NCI-H774 (cell line): ENCODE measurements around the gene PDCD2L.
"Not testable (repeated sequence)": the region's sequence is repeated elsewhere in the genome, so short reads cannot be mapped to it uniquely, and the experiment has no call there.

Experiments
- DNase-seq: peaks from one replicate; lab custom pipeline; 2025; lab: John Stamatoyannopoulos, UW

PDCD2L gene

DNA sequence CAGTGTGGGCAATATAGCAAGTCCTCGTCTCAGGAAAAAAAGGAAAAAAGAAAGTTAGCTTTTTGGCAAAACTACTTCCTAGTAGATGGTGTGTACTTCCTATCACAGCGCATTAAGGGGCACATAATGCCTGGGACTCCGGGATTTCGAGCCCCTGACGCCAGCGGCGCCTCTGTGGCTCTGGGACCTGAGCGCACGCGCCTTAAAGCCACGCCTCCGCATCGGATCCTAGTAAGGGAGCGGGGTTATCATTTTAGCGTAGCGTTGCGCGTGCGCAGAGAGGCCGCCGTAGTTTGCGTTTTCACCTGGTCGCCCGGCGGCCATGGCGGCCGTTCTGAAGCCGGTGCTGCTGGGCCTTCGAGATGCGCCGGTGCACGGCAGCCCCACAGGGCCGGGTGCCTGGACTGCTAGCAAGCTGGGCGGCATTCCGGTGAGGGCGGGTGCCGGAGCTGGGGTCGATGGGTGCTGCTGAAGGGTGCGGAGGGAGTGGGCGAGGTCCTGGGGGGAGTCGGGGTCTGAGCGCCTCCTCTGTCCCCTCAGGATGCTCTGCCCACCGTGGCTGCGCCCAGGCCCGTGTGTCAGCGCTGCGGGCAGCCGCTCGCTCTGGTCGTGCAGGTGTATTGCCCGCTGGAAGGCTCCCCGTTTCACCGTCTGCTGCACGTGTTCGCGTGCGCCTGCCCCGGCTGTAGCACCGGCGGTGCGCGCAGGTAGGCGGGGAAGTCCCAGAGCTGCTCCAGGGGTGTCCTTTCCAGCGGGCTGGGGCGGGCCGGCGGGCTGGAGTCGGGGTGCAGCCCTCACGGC lies at the start of gene PDCD2L:
TSS of gene PDCD2L (plus strand) at position 291 of the 801 bp plus-strand sequence. CDS start at position 323, 32 bp downstream.
- DNase-seq: peak; percentile 86

- no peak for DNase-seq
Observed at GRCh38 chr19:34355201-34355600, 49.0 kb upstream of the PDCD2L start.

DNA sequence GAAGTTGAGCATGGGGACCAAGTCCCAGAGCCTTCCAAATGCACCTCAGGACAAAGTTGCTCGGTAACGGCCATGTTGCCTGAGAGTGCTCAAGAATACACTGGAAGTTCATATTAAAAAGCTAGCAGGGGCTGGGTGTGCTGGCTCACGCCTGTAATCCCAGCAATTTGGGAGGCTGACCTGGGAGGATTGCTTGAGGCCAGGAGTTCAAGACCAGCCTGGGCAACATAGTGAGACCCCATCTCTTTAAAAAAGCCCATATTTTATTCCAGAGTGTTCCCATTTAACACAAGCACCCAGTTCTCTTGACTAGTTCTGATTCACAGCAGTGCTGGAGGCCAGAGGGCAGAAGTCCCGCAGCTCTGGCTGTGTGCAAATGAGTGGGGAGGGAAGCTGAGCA lies 47.3 kb upstream of the PDCD2L start:
- DNase-seq: no peak

DNA sequence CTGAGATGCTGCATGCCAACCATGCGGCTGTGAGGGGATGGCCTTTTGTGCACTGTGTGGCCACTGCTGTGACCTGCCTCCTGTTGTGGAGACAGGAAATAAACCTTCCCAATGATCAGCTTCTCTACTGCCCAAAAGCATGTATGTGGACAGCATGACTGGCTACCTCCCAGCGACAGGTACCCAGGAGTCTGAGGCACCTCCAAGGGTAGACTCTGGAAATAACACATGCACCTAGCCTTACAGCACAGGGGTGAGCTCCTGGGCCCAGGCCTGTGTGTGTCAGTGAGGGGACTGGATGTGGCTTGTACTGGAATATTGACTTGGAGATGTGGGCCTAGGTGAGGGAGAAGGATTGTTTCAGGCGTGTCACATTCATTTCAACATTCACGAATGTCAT lies 46.8 kb upstream of the PDCD2L start:
- DNase-seq: no peak

DNA sequence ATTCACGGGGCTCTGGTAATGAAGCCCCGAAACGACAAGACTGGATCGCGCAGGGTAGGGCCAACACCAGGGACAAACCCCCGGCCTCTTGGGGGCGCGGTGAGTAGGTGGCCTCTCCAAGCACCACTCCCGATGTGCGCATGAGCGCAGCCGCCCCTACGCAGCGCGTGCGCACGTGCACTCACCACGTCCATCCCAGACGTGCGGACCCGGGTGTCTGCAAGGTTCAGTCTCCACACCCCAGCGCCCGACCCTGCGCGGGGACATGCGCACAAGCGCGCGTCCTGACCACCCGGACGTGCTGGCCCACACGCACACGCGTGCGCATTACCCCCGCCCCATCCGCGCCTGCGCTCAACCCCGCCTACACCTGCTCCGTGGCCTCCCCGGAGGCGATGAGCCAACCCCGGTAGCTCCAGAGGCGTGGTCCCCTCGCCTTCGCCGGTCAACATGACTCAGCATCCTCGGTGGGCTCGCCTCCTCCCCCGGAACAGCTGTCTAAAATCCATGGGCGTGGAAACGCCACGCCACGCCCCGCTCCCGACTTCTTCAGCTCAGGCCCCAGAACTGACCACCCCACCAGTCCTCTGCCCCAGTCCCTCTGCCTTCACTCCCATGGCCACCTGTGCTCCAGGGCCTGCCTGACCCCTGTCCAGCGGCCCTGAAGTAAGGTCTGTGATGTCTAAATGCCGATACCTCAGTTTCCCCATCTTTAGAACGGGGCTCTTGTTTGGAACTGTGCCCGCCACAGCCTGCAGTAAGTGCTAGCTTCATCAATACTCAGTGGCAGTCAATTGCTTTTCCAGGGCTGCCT lies 44.9 kb upstream of the PDCD2L start:
- peak; percentile 96 for DNase-seq

DNA sequence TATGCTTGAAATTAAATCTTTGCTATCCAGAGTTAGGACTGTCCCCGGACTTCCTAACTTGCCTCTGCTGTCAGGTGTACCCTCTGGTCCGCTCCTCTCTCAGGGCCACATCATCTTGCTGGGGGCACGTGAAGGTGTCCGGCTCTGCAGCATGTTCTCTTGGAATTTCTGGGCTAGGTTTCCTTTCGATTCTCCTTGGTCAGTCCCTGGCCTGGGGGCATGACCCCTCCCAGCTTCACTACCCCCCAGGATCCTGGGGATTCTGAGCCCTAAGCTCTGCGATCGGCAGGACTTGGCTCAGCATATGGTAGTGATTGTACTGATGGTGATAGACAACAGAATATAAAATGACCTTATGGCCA lies 44.3 kb upstream of the PDCD2L start:
- no peak for DNase-seq

DNA sequence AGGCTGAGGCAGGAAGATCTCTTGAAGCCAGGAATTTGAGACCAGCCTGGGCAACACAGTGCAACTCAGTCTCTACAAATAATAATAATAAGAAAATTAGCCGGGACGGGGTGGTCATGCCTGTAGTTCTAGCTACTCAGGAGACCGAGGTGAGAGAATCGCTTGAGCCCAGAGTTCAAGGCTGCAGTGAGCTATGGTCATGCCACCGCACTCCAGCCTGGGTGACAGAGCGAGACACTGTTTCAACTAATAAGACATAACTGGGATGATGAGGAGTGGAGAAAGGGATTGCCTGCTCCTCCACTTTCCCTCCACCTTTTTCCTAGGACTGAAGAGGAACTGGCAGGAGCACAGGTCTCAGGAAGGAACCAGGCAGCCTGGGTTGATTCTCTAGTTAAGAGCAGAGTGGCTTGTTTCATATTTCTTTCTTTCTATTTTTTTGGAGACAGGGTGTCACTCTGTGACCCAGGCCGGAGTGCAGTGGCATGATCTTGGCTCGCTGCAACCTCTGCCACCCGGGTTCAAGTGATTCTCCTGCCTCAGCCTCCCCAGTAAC lies 43.8 kb upstream of the PDCD2L start:
- DNase-seq: no peak

DNA sequence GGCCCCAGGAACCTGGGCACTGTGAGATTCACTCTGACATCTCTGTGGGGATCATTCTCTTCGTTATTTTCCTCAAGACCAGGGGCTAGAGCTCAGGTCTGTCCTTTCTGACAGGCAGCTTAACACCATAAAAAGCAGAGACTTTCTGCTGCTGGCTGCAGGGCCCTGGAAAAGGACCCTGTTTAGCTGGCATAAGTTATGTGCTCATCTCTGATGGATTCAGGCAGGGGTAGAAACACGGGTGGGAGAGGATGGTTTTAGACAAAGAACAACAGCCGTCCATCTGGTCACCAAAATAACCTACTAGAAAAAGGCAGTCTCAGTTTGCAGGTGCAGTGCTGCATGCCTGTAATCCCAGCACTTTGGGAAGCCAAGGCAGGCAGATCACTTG lies 41.5 kb upstream of the PDCD2L start:
- no peak for DNase-seq

GRCh38 chr19:34363094-34363493 lies 41.1 kb upstream of the PDCD2L start:
- DNase-seq: no peak

- DNase-seq: no peak
Observed at GRCh38 chr19:34363930-34364329, 40.3 kb upstream of the PDCD2L start.

DNA sequence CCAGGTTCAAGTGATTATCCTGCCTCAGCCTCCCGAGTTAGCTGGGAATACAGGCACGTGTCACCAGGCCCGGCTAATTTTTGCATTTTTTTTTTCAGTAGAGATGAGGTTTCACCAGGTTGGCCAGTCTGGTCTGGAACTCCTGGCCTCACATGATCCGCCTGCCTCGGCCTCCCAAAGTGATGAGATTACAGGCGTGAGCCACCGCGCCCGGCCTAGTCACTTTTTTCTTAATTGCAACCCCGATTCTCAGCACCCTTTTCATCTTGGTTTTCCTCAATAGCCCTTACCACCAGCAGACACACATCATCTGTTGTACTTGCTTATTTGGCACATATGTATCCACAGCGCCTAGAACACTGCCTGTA lies 39.8 kb upstream of the PDCD2L start:
- DNase-seq: no peak

- DNase-seq: peak; percentile 71
Observed at GRCh38 chr19:34364830-34365462, 39.3 kb upstream of the PDCD2L start, which contains the start of gene GPI. Gene GPI (plus strand): TSS chr19:34365196. CDS start chr19:34365267, 71 bp downstream.

DNA sequence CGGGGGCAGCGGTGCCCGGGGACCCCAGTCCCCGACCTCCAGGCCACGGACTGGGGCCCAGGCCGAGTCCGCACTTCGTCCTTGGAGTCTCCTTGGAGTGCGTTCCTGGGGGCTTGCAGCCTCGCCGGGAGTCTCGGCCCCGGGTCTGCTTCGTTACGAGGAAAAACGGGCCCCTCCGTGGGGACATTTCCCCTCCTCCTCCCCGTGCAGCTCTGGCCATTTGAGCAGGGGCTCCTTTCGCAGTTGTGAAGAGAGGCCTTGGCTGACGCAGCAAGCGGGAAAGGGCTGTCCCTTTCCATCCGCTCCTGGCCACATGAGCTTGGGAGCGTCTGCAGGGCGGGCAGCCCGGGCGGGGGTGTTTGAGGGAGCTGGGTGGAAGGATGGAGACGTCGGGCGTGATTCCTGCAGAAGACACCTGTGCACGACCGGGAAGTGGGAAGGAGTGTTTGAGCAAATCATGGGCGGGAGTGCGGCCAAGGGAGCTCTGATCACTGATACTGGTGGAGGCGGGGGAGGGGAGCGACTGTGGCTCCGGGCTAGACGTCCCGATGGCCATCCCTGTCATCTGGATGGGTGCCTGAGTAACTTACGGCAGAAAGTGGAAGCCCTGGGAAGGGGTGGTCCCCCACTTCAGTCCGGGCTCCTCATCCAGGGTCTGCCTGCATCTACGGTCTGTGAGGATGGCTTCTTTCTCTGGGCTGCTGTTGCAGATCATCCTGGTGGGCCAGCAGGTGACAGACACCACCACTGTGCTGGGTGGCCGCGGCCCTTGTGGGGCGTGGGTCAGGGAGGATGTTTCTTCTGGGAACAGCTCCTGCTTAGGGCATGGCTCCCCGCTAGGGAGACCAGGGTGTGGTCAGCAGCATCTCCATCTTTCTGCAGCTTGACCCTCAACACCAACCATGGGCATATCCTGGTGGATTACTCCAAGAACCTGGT lies 38.5 kb upstream of the PDCD2L start:
- no peak for DNase-seq

- DNase-seq: no peak
Observed at GRCh38 chr19:34366738-34367623, 37.2 kb upstream of the PDCD2L start.

DNA sequence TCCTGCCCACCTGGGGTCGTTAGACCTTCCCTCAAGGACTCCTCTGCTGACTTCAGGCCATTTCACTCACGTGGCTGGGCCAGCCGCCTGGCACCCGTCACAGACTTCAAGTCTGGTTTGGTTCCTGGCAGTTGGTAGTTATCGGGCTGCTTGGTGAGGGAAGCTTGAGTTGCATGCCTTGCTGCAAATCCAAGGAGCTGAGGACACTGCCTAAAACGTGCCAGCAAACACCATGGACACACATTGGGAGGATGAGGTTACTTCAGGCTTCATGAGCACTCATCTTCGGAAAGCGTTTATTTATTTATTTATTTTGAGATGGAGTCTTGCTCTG lies 36.6 kb upstream of the PDCD2L start:
- no peak for DNase-seq

DNA sequence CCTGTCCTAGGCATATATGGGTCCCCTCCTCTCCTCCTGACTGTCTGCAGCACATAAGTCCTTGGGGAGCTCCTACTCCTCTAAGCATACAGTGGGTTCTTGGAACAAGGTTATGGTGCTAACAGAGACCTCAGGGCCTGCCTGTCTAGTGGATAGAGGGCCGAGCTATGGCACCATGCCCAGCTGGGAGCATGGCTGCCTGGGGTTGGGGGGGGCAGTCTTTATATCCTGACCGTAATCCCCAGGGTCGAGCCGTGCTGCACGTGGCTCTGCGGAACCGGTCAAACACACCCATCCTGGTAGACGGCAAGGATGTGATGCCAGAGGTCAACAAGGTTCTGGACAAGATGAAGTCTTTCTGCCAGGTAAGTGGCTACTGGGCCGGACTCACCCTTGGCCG lies 35.9 kb upstream of the PDCD2L start:
- no peak for DNase-seq

DNA sequence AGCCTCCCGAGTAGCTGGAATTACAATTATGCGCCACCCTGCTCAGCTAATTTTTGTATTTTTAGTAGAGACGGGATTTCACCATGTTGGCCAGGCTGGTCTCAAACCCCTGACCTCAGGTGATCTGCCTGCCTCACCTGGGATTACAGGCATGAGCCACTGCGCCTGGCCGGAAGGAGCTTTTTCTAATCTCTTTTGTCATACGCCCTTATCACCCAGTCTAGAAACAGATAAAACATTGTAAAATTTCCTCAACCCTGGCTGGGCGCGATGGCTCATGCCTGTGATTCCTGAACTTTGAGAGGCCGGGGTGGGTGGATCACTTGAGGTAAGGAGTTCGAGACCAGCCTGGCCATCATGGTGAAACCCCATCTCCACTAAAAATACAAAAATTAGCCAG lies 35.0 kb upstream of the PDCD2L start:
- DNase-seq: not testable (repeated sequence)

GRCh38 chr19:34370117-34370516 lies 34.1 kb upstream of the PDCD2L start:
- no peak for DNase-seq

- DNase-seq: no peak
Observed at GRCh38 chr19:34370983-34371382, 33.2 kb upstream of the PDCD2L start.

DNA sequence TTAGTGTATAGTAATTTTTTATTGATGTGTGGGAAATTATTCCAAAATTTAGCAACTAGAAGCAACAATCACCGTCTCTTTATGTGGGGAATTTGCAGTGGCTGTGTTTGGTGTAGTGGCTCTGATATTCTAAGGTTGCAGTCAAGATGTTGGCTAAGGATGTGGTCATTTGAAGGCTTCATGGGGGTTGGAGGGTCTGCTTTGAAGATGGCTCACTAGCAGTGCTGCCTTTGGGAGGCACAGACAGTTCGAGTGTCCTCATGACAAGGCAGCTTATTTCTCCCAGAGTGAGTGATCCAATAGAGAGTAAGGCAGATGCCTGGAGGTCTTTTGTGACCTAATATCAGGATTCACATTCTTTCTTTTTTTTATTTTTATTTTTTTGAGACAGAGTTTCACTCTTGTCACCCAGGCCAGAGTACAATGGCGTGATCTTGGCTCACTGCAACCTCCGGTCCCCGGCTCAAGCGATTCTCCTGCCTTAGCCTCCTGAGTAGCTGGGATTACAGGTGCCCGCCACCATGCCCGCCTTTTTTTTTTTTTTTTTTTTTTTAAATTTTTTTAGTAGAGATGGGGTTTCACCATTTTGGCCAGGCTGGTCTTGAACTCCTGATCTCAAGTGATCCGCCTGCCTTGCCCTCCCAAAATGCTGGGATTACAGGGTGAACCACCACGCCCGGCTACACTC lies 30.5 kb upstream of the PDCD2L start:
- DNase-seq: no peak
